Stimulated activated naive CD8-positive, alpha-beta T cell treated with anti-CD3 and anti-CD28 coated beads, Interleukin-15, amount 100 ng/mL, for 72 hours (primary cell): ENCODE results near the gene ZNF552.
"Not testable (repeated sequence)": the region's sequence is repeated elsewhere in the genome, so short reads cannot be mapped to it uniquely, and the experiment has no call there.

Experiments used
- ATAC-seq: fragments of 150-1000 bp; cut with Tn5 transposase; 2 replicates; pipeline ENCODE4 v1.10.0; 2021; ENCODE audit warnings: mild to moderate bottlenecking, moderate library complexity
- DNase-seq, 2 donors: peaks; one replicate each; pipeline ENCODE4 v3.0.0; 2021 to 2022
- H3K27ac Mint-ChIP-seq, 2 donors: one replicate each; pipeline ENCODE4 v1.8.0; 2022; ENCODE audit warnings: mild to moderate bottlenecking in 2 of 2, mixed read lengths in 2 of 2, moderate library complexity in 2 of 2
- H3K27me3 Mint-ChIP-seq: one replicate; pipeline ENCODE4 v1.8.0; 2022; ENCODE audit warnings: mixed read lengths
- H3K4me1 Mint-ChIP-seq: one replicate; pipeline ENCODE4 v1.8.0; 2022; ENCODE audit warnings: mild to moderate bottlenecking, mixed read lengths
- H3K4me3 Mint-ChIP-seq, 2 donors: one replicate each; pipeline ENCODE4 v1.8.0; 2022; ENCODE audit warnings: mild to moderate bottlenecking in 2 of 2, mixed read lengths in 2 of 2, moderate library complexity in 1 of 2
- H3K9me3 Mint-ChIP-seq, 2 donors: one replicate each; pipeline ENCODE4 v1.8.0; 2022; ENCODE audit warnings: mixed read lengths in 2 of 2

Gene ZNF552

GRCh38 chr19:57814505-57815246, at the start of gene ZNF552:
TSS of gene ZNF552 (minus strand) at chr19:57814913. CDS start at chr19:57814743, 170 bp downstream.
- H3K27ac Mint-ChIP-seq = peak within 1 kb of the TSS; percentile 94 to 96
- DNase-seq = peak; percentile 60 to 75
- H3K4me3 Mint-ChIP-seq = peak within 1 kb of the TSS; percentile 92 to 96
- H3K9me3 Mint-ChIP-seq = no peaks in the 10 kb centered on the region
- H3K27me3 Mint-ChIP-seq = no peaks in the 10 kb centered on the region
- H3K4me1 Mint-ChIP-seq = peaks cover 64% of the 10 kb centered on the region
- peak; percentile 81 for ATAC-seq

- ATAC-seq, DNase-seq, H3K27me3 Mint-ChIP-seq, H3K27ac Mint-ChIP-seq, H3K4me3 Mint-ChIP-seq, H3K4me1 Mint-ChIP-seq: not testable (repeated sequence)
- H3K9me3 Mint-ChIP-seq = peaks cover 19 to 22% of the 10 kb centered on the region in 2 donors
These were observed 47.6 kb upstream of the ZNF552 start for GRCh38 chr19:57862351-57862750.

GRCh38 chr19:57854117-57854516, 39.4 kb upstream of the ZNF552 start:
- H3K27me3 Mint-ChIP-seq, H3K4me3 Mint-ChIP-seq, DNase-seq, H3K27ac Mint-ChIP-seq, ATAC-seq: not testable (repeated sequence)
- H3K9me3 Mint-ChIP-seq = peaks cover 21 to 26% of the 10 kb centered on the region in 2 donors
- H3K4me1 Mint-ChIP-seq = peaks cover 21% of the 10 kb centered on the region

- not testable (repeated sequence) for H3K4me3 Mint-ChIP-seq
- peaks cover 17 to 19% of the 10 kb centered on the region in 2 donors for H3K9me3 Mint-ChIP-seq
These were observed 37.3 kb upstream of the ZNF552 start for GRCh38 chr19:57851812-57852603.

GRCh38 chr19:57850553-57851017, 35.9 kb upstream of the ZNF552 start:
- no peak for ATAC-seq

More at GRCh38 chr19:57851812-57852603, 37.3 kb upstream of the ZNF552 start:
- not testable (repeated sequence) for DNase-seq, H3K27me3 Mint-ChIP-seq, H3K27ac Mint-ChIP-seq, ATAC-seq
- peaks cover 22% of the 10 kb centered on the region for H3K4me1 Mint-ChIP-seq

GRCh38 chr19:57849666-57850473, 35.2 kb upstream of the ZNF552 start, which contains the start of gene ZNF587:
TSS of gene ZNF587 (plus strand) at chr19:57849859. CDS start at chr19:57850039, 180 bp downstream.
- H3K27ac Mint-ChIP-seq = peak within 1 kb of the TSS; percentile 92 to 99
- ATAC-seq (peak; percentile 99), DNase-seq (peak; percentile 79 to 85)
- peaks cover 22% of the 10 kb centered on the region for H3K4me1 Mint-ChIP-seq
- not testable (repeated sequence) for H3K27me3 Mint-ChIP-seq
- H3K4me3 Mint-ChIP-seq = peak within 1 kb of the TSS; percentile 90 to 96
- H3K9me3 Mint-ChIP-seq = peaks cover 12 to 13% of the 10 kb centered on the region in 2 donors

More at GRCh38 chr19:57850553-57851017, 35.9 kb upstream of the ZNF552 start:
- H3K9me3 Mint-ChIP-seq = peaks cover 12 to 13% of the 10 kb centered on the region in 2 donors
- H3K27ac Mint-ChIP-seq = peak overlapping the region; percentile 92 to 99
- H3K4me1 Mint-ChIP-seq = peaks cover 22% of the 10 kb centered on the region
- H3K4me3 Mint-ChIP-seq = peak overlapping the region; percentile 90 to 96
- DNase-seq = peak in 1 of 2 donors; percentile 12
- H3K27me3 Mint-ChIP-seq = no peaks in the 10 kb centered on the region

GRCh38 chr19:57849162-57849665, 34.5 kb upstream of the ZNF552 start:
- H3K9me3 Mint-ChIP-seq = peaks cover 12 to 13% of the 10 kb centered on the region in 2 donors
- DNase-seq, ATAC-seq, H3K27me3 Mint-ChIP-seq: not testable (repeated sequence)
- peaks cover 22% of the 10 kb centered on the region for H3K4me1 Mint-ChIP-seq
- H3K4me3 Mint-ChIP-seq = peak overlapping the region; percentile 90 to 96
- H3K27ac Mint-ChIP-seq = peak overlapping the region; percentile 54 to 92

- peak; percentile 8 for ATAC-seq
- not testable (repeated sequence) for H3K9me3 Mint-ChIP-seq, DNase-seq, H3K27me3 Mint-ChIP-seq, H3K4me3 Mint-ChIP-seq, H3K27ac Mint-ChIP-seq
- H3K4me1 Mint-ChIP-seq = peaks cover 22% of the 10 kb centered on the region
These were observed 32.5 kb upstream of the ZNF552 start for GRCh38 chr19:57847164-57847563.

- Mint-ChIP-seq H3K9me3 (no peaks in the 10 kb centered on the region), H3K27ac (peak overlapping the region in 1 of 2 donors; percentile 1), H3K4me3 (no peak overlapping the region), H3K4me1 (peaks cover 13% of the 10 kb centered on the region), H3K27me3 (no peaks in the 10 kb centered on the region)
- ATAC-seq (no peak), DNase-seq (no peak)
These were observed 26.5 kb upstream of the ZNF552 start for GRCh38 chr19:57841122-57841763.

GRCh38 chr19:57838622-57839191, 24.0 kb upstream of the ZNF552 start:
- not testable (repeated sequence) for H3K9me3 Mint-ChIP-seq, H3K27me3 Mint-ChIP-seq, H3K4me3 Mint-ChIP-seq, DNase-seq
- Mint-ChIP-seq H3K4me1 (peaks cover 13% of the 10 kb centered on the region), H3K27ac (peak overlapping the region in 1 of 2 donors; percentile 82)
- ATAC-seq = peak; percentile 76

- H3K9me3 Mint-ChIP-seq, H3K27ac Mint-ChIP-seq, H3K27me3 Mint-ChIP-seq, H3K4me3 Mint-ChIP-seq, ATAC-seq, DNase-seq: not testable (repeated sequence)
- peaks cover 20% of the 10 kb centered on the region for H3K4me1 Mint-ChIP-seq
These were observed 22.3 kb upstream of the ZNF552 start for GRCh38 chr19:57836991-57837390.

- no peaks in the 10 kb centered on the region for H3K9me3 Mint-ChIP-seq
- H3K4me1 Mint-ChIP-seq = peaks cover 38% of the 10 kb centered on the region
- H3K27me3 Mint-ChIP-seq = no peaks in the 10 kb centered on the region
- H3K27ac Mint-ChIP-seq = peak within 1 kb of the TSS in 1 of 2 donors; percentile 27
- DNase-seq (no peak), ATAC-seq (no peak)
- H3K4me3 Mint-ChIP-seq = no peak within 1 kb of the TSS
These were observed 15.4 kb upstream of the ZNF552 start, which contains the start of gene ZNF587B for GRCh38 chr19:57830071-57830602. TSS of gene ZNF587B (plus strand) at chr19:57830299. CDS start at chr19:57830529, 230 bp downstream.

GRCh38 chr19:57829316-57829715, 14.6 kb upstream of the ZNF552 start:
- Mint-ChIP-seq H3K4me1 (peaks cover 38% of the 10 kb centered on the region), H3K9me3 (no peaks in the 10 kb centered on the region), H3K4me3 (no peak overlapping the region), H3K27me3 (no peaks in the 10 kb centered on the region), H3K27ac (no peak overlapping the region)
- ATAC-seq = no peak
- no peak for DNase-seq

GRCh38 chr19:57825511-57825910, 10.8 kb upstream of the ZNF552 start:
- peak overlapping the region; percentile 27 to 34 for H3K27ac Mint-ChIP-seq
- H3K27me3 Mint-ChIP-seq = no peaks in the 10 kb centered on the region
- no peaks in the 10 kb centered on the region for H3K9me3 Mint-ChIP-seq
- H3K4me3 Mint-ChIP-seq = no peak overlapping the region
- ATAC-seq (no peak), DNase-seq (no peak)
- peaks cover 61% of the 10 kb centered on the region for H3K4me1 Mint-ChIP-seq
